Stimulated activated CD8-positive, alpha-beta memory T cell treated with anti-CD3 and anti-CD28 coated beads, Interleukin-4, amount 100 ng/mL, for 24 hours (primary cell): ENCODE results near the gene LHFPL3.
"Not testable (repeated sequence)": the region's sequence is repeated elsewhere in the genome, so short reads cannot be mapped to it uniquely, and the experiment has no call there.

ENCODE experiments used
- DNase-seq: peaks from one replicate; pipeline ENCODE4 v3.0.0-alpha.2; 2020; ENCODE audit warnings: low read depth

Gene LHFPL3

DNA sequence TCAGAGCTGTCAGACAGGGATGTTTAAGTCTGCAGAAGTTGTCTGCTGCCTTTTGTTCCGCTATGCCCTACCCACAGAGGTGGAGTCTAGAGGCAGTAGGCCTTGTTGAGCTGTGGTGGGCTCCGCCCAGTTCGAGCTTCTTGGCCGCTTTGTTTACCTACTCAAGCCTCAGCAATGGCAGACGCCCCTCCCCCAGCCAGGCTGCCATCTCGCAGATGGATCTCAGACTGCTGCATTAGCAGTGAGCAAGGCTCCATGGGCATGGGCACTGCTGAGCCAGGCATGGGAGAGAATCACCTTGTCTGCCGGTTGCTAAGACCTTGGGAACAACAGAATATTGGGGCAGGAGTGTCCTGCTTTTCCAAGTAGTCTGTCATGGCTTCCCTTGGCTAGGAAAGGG is 267.2 kb downstream of the LHFPL3 start:
- DNase-seq, result not testable (repeated sequence)

DNA sequence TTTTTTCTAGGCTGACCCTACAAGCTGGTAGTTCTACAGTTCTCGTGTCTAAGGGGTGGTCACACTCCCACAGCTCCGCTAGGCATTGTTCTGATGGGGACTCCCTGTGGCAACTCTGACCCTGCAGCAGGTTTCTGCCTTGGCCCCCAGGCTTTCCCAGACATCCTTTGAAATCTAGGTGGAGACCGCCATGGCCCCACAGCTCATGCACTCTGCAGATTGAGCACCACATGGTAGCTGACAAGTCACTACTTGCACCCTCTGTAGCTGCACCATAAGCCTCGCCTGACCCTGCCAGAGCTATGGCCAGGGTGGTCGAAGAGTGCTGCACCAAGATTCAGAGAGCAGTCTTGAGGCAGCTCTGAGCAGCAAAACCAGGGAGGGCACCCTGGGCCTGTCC is 275.6 kb downstream of the LHFPL3 start:
- no peak for DNase-seq

DNA sequence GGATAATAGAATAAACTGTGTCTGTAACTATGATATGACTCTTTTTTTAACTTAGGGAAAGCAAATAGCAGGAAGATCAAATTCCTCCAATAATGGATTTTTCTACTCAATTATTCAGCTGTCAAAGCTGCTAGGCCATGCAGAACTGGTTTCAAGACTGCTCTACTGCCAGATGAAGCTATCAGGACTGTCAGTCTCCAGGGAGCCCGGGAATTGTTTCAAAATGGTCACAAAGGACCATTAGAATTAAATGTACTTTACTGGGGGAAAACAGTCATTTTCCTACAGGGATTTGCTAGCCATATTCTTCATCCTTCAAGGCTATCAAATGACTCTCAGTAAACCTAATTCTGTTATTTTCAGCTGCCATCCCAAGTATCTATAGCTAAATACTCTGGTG is 276.3 kb downstream of the LHFPL3 start:
- DNase-seq, result no peak

DNA sequence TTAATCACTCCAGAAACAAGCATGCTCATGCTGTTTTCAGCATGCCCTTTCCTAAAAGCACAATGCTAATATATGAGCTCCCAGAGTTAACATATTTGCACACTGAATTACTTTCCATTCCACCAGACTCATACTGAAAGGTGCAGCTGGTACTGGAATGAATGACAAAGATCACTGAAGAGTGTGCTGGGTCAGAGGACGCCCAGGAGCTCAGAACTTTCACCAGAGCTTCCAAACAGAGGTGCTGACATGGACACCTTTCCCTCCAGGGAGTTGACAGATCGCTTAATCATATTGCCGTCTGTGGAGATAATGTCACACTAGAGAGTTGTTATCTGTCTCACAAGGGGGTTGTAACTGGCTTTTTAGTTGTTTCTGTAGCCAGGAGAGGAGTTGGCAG is 292.9 kb downstream of the LHFPL3 start:
- DNase-seq, result no peak

DNA sequence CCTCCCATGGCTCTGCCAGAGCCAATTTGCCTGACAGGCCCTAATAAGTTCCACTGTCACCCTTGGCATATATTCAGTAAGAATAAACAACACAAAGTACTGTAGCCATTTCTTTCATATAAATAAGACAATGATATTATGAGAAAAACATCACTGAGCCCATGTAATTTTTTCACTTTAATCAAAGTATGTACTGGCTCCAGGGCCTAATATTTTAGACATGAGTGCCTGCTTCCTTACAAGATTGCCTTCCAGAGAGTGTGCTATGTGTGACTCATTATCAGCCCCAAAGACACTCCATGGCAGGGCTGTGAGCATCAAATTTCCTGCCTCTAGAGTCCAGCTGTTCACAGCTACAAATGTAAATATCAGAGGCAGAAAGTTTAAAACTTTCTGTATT is 297.6 kb downstream of the LHFPL3 start:
- DNase-seq, result no peak

DNA sequence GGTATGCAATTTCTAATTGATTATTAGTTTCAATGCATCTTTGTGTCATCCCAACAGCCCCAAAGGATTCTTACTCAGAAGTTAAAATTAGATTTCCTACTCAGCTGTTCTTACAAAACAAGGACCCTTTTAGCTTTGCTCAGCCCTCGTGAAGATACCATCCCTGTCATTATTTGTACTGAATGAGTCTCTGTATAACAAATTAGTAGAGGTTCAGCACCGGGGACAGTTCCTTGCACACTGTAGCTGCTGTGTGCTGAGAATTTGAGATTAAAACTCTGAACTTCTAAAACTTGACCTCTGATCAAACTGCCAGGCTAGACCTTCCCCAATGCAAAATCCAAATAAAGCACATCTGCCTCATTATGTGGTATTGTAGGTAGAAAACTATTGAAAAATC is 299.1 kb downstream of the LHFPL3 start:
- DNase-seq, result no peak

DNA sequence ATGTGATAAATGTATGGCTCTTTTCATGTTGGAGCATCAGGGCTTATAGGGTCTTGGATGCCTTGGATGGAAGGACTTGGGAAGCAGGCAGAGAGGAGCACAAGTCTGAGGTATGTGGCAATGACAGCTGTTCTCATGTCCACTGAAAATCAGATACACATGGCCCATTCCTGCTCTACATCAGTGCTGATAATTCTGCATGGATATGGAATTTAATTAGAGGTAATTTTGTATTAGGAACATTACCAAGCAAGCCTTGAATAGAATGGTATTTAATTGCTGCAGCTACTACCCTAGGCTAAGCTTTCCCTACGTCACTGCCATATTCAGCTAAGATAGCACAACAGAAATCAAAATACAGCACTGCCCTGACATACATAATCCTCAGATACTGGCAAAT is 299.6 kb downstream of the LHFPL3 start:
- DNase-seq, result no peak

DNA sequence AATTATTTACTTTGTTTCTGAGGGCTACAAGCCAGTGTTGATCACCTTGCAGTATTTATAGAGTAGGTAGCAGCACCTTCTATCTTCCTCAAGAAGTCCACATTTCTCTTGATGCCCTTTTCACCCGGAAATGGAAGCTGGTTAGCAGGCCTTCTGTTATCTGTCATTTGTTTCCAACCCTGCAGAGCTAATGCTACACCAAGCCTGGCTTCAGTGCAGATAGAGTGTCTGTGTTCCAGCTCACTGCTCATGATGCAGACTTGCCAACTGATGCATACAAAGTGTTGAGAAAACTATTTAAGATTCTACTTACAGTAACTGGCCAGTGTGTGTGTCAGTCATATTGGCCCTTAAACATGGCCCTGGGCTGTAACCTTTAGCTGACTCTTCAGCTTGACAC is 301.0 kb downstream of the LHFPL3 start:
- DNase-seq, result no peak

DNA sequence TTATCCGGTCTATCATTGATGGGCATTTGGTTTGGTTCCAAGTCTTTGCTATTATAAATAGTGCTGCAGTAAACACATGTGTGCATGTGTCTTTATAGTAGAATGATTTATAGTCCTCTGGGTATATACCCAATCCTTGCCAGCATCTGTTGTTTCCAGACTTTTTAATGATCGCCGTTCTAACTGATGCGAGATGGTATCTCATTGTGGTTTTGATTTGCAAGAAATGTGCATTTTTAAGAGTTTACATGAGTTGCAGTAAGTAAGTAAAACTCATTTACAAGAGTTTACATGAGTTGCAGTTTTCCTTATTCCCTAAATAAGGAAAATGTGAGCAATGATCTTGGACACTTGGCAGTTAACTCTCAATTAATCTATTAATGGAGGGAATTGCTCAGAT is 312.1 kb downstream of the LHFPL3 start:
- no peak for DNase-seq

DNA sequence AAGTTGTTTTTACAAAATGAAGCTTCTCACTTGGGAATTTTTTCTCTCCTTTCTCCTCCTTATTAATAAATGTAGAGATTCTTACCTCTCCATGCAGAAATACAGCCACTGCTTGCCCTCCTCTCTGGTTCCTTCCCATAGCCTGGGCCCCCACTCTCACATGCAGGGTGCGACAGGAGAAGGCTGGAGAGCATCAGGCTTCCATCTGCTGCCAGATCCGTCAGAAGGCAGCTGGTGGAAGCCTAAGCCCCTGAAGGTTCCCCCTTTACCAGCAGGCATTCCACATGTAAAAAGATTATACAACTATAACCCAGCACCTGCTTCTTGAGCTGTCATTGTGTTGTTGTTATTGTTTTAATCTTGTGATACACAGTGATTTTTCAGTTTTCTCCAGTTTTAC is 314.2 kb downstream of the LHFPL3 start:
- no peak for DNase-seq

DNA sequence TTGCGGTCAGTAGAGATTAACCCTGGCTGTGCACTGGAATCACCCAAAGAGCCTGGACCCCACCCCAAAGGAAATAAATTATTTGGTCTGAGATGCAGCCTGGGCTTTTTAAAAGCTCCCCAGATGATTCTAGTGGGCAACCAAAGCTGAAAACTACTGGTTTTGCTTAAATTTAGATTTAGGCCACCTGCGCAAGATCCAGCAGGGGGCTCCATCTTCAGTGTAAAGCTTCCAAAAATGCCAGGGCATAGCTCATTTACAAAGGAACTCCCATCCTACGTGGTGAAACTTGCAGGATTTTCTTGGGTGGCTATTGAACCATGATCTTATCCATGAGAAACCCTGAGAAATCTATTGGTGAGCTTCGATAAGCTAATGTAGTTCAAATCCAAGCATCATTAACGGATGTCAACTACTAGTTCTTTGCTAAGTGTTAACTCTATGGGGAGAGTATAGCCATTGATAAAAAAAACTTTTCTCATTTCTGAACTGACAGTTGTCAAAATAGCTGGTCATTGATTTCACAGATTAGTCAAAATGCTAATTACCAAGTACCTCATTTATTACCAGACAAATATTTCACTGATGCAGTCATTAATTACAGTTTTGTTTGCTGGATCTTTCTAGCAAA is 315.3 kb downstream of the LHFPL3 start:
- no peak for DNase-seq

DNA sequence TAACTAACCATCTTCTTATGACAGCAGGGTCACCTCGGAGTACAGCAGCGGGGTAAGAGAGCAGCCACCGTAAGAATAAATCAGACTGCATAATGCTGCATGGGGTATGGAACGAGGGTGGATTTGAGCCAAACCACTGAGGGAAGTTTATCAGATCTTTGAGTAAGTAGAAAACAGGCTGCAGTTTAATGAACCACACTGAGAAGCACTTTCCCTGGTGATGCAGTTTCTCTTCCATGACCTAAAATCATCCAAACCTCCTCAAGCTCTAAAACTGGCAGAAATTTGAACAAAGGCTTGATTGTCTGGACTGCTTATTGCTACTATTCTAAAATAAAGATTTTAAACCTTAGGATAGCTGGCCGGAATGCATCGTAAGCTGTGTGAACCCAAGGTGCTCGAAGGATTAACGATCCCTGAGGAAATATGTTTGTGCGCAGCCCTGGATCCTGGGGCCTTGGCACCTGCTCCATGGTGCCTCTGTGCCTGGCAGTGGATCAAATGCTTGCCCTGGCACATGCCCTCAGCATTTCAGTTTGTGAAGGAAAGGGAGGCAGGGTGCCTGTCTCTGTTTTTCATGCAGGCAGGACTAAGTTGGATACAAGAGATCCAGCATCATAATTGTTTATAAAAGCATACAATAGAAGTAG is 322.7 kb downstream of the LHFPL3 start:
- DNase-seq, result no peak

DNA sequence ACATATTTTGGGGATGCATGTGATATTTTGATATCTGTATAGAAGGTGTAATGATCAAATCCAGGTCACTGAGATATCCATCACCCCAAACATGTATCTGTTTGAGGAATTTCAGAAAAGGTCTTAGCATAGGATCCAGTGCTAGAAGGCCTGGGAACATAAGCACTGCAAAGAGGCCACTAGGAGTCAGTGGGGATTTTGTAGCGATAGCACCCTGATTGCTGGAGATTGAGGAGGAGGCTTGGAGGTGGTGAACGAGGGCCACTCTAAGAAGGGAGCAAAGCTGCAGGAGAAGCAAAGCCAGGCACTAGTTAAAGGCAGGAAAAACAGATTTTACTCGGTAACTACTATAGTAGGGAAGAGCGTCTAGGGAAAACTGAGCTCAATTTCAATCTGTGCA is 324.0 kb downstream of the LHFPL3 start:
- no peak for DNase-seq

DNA sequence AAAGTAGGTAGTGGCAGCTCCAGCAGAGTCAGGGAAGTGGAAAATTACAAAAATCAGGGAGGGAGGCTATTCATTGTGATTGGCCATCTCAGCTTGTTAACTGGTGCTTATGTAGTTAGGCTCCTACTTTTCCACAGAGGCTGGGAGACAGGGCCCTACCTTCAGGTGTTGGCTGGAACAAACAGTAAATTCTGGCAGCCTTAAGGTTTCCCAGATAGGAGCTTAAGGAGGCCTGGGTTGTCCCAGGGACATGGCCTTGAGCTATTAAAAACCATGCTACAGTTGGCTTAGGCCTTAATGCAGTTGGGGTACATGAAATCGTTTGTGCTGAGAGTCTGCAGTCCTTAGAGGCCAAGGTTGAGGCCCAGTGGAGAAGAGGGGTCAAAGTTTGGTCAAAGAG is 324.5 kb downstream of the LHFPL3 start:
- no peak for DNase-seq

DNA sequence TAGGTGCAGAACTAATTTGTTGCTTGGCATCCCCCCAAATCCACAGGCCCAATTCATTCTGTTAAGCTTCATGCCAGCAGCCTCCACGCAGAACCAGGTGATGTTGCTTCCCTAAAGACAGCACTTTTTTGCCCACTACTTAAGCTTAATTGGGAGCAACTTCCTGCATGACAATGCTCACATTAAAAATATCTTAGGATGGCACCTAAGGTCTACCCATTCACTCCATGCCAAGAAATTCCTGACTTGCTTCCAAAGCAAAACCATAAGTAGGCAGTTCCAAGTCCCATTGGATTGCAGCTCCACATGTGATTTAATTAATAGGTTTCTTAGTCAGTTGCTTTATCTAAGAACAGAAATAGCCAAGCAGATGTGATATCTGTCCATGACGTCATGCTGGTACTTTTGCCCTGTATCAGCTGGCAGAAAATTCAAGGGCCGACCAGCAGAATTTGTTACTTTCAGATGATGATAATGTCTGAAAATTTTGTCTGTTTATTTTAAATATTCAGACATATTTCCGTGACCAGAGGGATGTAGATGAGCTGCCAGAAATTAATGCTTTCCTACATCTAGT is 325.5 kb downstream of the LHFPL3 start:
- DNase-seq, result no peak

DNA sequence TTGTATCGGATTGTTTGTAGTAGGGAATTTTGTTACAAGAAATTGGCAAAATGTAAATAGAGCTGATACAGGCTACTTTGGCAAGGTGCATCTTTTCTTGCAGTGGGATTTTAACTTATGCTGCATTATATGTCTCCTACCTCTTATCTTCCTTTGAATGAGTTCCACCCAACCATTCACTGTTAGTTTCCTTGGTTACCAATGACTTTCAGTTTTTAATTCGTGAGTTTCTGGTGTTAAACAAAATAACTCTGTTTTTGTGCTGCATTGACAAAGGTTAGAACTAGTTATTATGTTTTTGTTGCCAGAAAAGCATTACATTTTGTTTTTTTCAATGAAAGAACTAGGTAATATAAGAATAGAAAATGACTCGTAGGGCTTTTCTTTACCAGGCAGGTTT is 327.2 kb downstream of the LHFPL3 start:
- DNase-seq, result no peak

DNA sequence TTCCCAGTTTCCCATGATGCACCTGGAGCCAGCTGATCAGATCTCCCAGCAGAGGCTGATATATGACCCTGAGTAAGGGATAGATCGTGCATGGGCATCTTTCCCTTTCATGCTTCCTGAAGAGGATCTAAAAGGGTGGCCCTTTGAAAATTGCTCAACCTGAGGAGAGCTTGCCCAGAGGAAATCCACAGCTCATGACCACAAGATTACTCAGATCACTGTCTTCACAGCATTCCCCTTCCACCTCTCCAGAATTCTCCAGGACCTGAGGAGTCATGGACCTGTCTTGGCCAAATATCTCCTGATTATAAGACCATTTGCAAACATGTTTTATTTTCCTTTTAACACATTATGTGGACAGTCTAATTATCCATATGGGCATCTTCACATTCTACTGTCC is 328.1 kb downstream of the LHFPL3 start:
- DNase-seq, result no peak

DNA sequence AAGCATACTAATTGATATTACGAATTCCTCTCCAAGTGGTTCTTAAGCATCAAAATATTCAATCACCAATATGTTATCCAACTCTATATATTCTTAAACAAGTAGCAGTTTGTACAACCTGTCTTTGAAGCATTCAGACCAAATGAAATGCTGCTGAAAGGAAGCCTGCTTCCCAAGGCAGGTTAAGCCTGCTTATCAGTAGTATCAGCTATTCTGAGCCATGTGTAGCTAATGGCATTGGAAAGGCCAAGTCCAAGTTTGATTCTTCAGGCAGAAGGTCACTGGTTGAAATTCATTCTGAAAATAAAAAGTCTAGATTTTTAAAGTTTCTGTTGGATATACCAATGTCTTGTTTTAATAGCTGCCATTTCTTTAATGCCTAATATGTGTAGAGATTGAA is 328.7 kb downstream of the LHFPL3 start:
- DNase-seq, result no peak

DNA sequence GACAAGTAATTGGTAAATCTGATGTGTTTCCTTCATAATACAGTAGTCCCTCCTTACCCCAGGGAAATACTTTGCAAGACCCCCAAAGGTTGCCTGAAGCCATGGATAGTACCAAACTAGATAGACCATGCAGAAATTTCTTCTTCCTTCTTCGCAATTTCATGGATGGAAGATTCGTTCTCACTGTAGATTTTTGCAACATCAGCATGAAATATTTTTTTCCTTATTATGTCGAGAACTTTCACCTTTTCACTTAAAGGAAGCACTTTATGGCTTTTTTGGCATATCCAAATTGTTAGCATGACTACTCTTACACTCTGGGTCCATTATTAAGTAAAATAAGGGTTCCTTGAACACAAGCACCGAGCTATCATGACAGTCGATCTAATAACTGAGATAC is 333.2 kb downstream of the LHFPL3 start:
- DNase-seq, result no peak

DNA sequence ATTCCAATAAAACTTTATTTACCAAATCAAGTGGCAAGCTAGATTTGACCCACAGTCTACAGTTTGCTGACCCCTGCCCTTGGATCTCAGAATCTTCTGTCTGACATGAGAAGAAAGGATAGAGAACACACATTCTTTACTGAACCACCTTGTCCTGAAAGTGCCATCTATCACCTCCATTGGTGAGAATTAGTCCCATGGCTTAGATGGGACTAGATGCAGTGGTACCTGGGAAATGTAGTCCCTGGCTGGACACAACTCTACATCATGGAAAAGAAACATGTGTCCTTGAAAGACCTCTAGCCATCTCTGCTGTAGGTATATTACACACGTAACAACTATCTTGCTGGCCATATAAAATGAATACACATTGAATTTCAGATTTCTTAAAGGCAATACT is 336.2 kb downstream of the LHFPL3 start:
- DNase-seq, result no peak

DNA sequence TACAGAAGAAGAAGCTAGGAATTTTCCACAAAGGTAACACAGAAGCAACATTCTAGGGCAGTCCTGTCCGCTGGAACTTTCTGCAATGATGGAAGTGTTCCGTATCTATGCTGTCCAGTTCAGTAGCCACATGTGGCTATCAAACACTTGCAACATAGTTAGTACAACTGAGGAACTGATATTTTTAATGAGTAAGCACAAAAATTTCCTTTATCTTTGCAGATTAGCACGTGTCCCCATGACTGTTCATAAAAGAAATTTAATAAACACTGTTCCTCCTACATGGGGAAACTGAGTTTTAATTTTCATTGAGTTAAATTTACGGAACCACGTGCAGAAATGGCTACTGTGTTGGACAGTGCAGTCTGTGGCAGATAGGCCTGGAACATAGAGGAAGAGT is 349.2 kb downstream of the LHFPL3 start:
- no peak for DNase-seq

DNA sequence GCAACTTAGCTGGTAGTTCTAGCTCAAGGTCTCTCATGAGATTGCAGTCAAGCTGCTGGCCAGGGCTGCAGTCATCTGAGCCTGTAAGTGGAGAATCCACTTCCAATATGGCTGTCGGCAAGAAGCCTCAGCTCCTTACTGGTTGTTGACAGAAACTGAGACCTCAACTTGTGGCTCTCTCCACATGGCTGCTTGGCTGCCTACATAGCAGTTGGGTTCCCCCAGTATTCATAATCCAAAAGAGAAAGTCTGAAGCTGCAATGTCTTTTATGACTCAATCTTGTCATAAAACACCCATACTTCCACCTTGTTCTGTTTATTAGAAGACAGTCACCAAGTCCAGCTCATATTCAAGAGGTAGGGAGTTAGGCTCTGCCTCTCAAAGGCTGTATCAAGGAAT is 350.7 kb downstream of the LHFPL3 start:
- no peak for DNase-seq

DNA sequence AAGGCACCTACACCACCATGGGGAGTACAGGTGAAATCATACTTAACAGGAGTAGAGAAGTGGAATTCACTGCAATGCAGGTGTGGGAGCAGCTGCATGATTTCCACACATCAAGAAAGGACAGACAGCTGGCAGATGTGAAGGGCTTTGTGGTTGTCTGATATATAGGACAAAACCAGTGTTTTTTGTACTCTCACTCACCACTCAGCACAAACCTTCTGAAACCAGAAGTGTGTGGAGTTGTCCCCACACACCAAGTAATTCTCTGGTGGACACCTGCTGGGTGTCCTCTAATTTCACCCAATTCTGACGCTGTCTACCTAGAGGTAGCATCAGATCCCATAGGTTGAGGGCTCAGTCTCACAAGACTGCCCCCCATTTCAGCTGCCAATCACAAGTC is 357.9 kb downstream of the LHFPL3 start:
- DNase-seq, result no peak

DNA sequence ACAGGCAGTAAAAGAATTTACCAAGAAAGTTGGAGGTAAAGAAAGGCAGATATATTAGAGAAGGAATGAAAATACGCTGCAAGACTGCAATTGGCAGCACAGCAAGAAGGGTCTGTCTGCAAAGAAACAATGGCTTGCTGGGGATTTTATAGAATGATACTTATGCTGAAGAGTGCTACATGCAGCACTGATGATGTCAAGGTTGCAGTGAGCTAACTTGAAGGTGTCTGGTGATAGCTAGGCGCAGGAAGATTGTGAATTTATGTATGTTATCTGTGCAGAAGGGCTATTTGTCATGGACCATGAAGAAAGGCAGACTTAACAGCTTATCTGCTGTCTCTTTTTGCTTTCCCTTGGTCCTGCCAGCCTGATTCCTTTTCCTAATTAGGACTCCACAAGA is 366.3 kb downstream of the LHFPL3 start:
- DNase-seq, result no peak
